Neural progenitor cell (in vitro differentiated cells): Measurements from ENCODE around the gene KIT. TPM values are rescaled to one million over a fixed set of nuclear protein-coding genes. Genes with fewer than 3 reads are reported as not detected.

Experiments
- DNase-seq: peaks from one replicate; pipeline ENCODE4 v3.0.0-alpha.2; 2016; ENCODE audit warnings: low spot score
- H2AFZ ChIP-seq: fragments of 200-600 bp; sonication (generic); replicated peaks from 2 replicates; pipeline ENCODE4 v1.6.1; 2016; ENCODE audit warnings: antibody characterized with exemption
- H3F3A ChIP-seq: fragments of 200-600 bp; sonication (generic); 2 replicates; pipeline ENCODE4 v1.6.1; 2016; ENCODE audit warnings: antibody characterized with exemption, low read depth
- H3K27ac ChIP-seq: fragments of 200-600 bp; sonication (generic); 2 replicates; pipeline ENCODE4 v1.5.1; 2016; ENCODE audit warnings: mild to moderate bottlenecking
- H3K27me3 ChIP-seq: fragments of 200-600 bp; sonication (generic); 2 replicates; pipeline ENCODE4 v1.6.1; 2016; ENCODE audit warnings: mild to moderate bottlenecking, moderate library complexity
- H3K36me3 ChIP-seq: fragments of 200-600 bp; sonication (generic); 2 replicates; pipeline ENCODE4 v1.5.1; 2016
- H3K4me1 ChIP-seq: fragments of 200-600 bp; sonication (generic); 2 replicates; pipeline ENCODE4 v1.6.1; 2016; ENCODE audit warnings: mixed run types
- H3K4me2 ChIP-seq: fragments of 200-600 bp; sonication (generic); 2 replicates; pipeline ENCODE4 v1.6.1; 2016
- H3K4me3 ChIP-seq: fragments of 200-600 bp; sonication (generic); 2 replicates; pipeline ENCODE4 v1.5.1; 2016
- H3K79me2 ChIP-seq: fragments of 200-600 bp; sonication (generic); 2 replicates; pipeline ENCODE4 v1.6.1; 2016; ENCODE audit warnings: low read depth
- H3K9ac ChIP-seq: fragments of 200-600 bp; sonication (generic); 2 replicates; pipeline ENCODE4 v1.6.1; 2016
- H3K9me3 ChIP-seq: fragments of 200-600 bp; sonication (generic); 2 replicates; pipeline ENCODE4 v1.5.1; 2016; ENCODE audit warnings: low read depth
- H4K20me1 ChIP-seq: fragments of 200-600 bp; sonication (generic); 2 replicates; pipeline ENCODE4 v1.6.1; 2016; ENCODE audit warnings: low read depth
- H3K27ac Mint-ChIP-seq: 3 replicates; pipeline ENCODE4 v1.8.0; 2021; ENCODE audit warnings: mixed read lengths
- H3K27me3 Mint-ChIP-seq: 2 replicates; pipeline ENCODE4 v1.8.0; 2022; ENCODE audit warnings: low read depth, mild to moderate bottlenecking, inconsistent platforms, moderate library complexity, mixed read lengths; ENCODE audit not compliant: insufficient read depth
- H3K36me3 Mint-ChIP-seq: 3 replicates; pipeline ENCODE4 v1.8.0; 2021; ENCODE audit warnings: mixed read lengths
- H3K4me1 Mint-ChIP-seq: 3 replicates; pipeline ENCODE4 v1.8.0; 2021; ENCODE audit warnings: mixed read lengths
- H3K4me3 Mint-ChIP-seq: 3 replicates; pipeline ENCODE4 v1.8.0; 2021; ENCODE audit warnings: mild to moderate bottlenecking, moderate library complexity, mixed read lengths
- H3K9me3 Mint-ChIP-seq: 3 replicates; pipeline ENCODE4 v1.8.0; 2020; ENCODE audit warnings: mixed read lengths
- EZH2 ChIP-seq: fragments of 200-600 bp; sonication (generic); IDR thresholded peaks from 2 replicates; pipeline ENCODE4 v1.6.1; 2017; ENCODE audit warnings: antibody characterized with exemption, mild to moderate bottlenecking, moderate library complexity
- EZH2phosphoT487 ChIP-seq: fragments of 200-600 bp; sonication (generic); IDR thresholded peaks from 2 replicates; pipeline ENCODE4 v1.6.1; 2017; ENCODE audit warnings: antibody characterized with exemption
- total RNA-seq: library from RNA; depleted of rRNA; stranded (reverse); fragments of >200 nt; gene quantifications from 2 replicates; pipeline ENCODE4 v1.2.3, GENCODE V29; 2015; ENCODE audit warnings: low replicate concordance
- TF ChIP-seq, protein P1 (sequence below): fragments of 200-600 bp; sonication (generic); IDR thresholded peaks from 2 replicates; pipeline ENCODE4 v1.5.1; 2017; ENCODE audit warnings: antibody characterized with exemption, mild to moderate bottlenecking

KIT gene
- total RNA-seq, 1 donor from 2014 or later, result 4.6 TPM

DNA sequence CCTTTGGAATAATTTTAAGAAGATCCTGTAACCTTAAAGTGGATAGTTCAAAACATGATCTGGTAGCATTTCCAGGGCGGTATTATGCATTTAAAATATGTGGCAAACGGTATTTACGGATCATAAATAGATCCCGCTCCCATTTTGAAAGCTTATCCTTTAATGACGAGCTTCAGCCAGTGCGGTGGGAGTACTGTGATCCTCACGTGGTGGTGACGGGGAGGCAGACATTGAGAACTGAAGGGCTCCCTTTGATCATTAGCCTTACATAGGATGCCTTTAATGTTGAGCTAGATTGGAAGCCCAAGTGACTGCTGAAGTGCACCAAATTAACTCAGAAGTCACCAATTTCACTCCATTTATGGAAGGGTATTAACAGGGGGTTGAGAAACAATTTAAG lies 56.9 kb downstream of the KIT start:
- no peak overlapping the region for H3K4me3 ChIP-seq
- H3K4me2 ChIP-seq, result no peak overlapping the region
- H2AFZ ChIP-seq, result no peak overlapping the region
- H3K9me3 Mint-ChIP-seq, result no peaks in the 10 kb centered on the region
- H3K27me3 Mint-ChIP-seq, result peaks cover 5% of the 10 kb centered on the region
- no peak for DNase-seq
- H3K79me2 ChIP-seq, result no peaks in the 10 kb centered on the region
- no peaks in the 10 kb centered on the region for H3F3A ChIP-seq
- H3K4me1 Mint-ChIP-seq, result no peaks in the 10 kb centered on the region
- no peak for TF ChIP-seq EZH2phosphoT487
- no peak for TF ChIP-seq EZH2
- TF ChIP-seq, protein P1, sequence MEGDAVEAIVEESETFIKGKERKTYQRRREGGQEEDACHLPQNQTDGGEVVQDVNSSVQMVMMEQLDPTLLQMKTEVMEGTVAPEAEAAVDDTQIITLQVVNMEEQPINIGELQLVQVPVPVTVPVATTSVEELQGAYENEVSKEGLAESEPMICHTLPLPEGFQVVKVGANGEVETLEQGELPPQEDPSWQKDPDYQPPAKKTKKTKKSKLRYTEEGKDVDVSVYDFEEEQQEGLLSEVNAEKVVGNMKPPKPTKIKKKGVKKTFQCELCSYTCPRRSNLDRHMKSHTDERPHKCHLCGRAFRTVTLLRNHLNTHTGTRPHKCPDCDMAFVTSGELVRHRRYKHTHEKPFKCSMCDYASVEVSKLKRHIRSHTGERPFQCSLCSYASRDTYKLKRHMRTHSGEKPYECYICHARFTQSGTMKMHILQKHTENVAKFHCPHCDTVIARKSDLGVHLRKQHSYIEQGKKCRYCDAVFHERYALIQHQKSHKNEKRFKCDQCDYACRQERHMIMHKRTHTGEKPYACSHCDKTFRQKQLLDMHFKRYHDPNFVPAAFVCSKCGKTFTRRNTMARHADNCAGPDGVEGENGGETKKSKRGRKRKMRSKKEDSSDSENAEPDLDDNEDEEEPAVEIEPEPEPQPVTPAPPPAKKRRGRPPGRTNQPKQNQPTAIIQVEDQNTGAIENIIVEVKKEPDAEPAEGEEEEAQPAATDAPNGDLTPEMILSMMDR, result no peak
- no peak overlapping the region for H3K9ac ChIP-seq
- H3K36me3 Mint-ChIP-seq, result peaks cover 7% of the 10 kb centered on the region
- no peak overlapping the region for H3K4me3 Mint-ChIP-seq
- H3K9me3 ChIP-seq, result no peaks in the 10 kb centered on the region
- no peaks in the 10 kb centered on the region for H4K20me1 ChIP-seq
- H3K4me1 ChIP-seq, result no peaks in the 10 kb centered on the region
- H3K27me3 ChIP-seq, result no peaks in the 10 kb centered on the region
- H3K27ac Mint-ChIP-seq, result no peak overlapping the region
- no peak overlapping the region for H3K27ac ChIP-seq
- H3K36me3 ChIP-seq, result no peaks in the 10 kb centered on the region

DNA sequence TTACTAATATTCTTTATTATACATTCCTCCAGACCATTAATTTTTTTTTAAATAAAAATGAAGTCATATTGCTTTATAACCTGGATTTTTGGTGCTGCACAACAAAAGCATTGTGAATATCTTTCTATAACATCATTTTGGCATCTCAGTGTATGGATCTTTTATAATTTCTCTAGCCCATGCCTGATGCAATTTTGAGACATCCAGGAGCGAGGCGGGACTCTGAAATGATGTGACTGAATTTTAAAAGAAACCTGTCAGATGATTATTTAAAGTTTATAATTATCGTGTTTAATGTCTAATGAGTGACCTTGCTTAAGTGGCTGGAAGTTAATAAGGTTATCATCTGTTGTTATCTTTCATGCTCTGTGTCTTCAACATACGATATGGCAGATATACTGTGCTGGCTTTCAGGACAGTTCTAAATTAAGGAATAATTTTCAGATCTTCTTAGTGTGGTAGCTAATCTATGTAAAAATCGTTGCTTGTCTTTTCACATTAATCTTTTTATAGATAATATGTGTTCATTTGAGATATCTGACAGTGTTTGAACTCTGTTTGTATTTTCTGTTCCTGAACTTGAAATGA lies 58.8 kb downstream of the KIT start:
- Mint-ChIP-seq H3K9me3 (no peaks in the 10 kb centered on the region), H3K4me1 (no peaks in the 10 kb centered on the region), H3K27me3 (no peaks in the 10 kb centered on the region), H3K36me3 (no peaks in the 10 kb centered on the region), H3K4me3 (no peak overlapping the region), H3K27ac (no peak overlapping the region)
- TF ChIP-seq, protein P1, result no peak
- TF ChIP-seq EZH2phosphoT487 (no peak), EZH2 (no peak)
- no peak overlapping the region for H3K27ac ChIP-seq
- H3K4me1 ChIP-seq, result no peaks in the 10 kb centered on the region
- H3K9ac ChIP-seq, result no peak overlapping the region
- no peak overlapping the region for H2AFZ ChIP-seq
- no peaks in the 10 kb centered on the region for H3K79me2 ChIP-seq
- no peak overlapping the region for H3K4me2 ChIP-seq
- DNase-seq, result no peak
- H3K4me3 ChIP-seq, result no peak overlapping the region
- no peaks in the 10 kb centered on the region for H3F3A ChIP-seq
- no peaks in the 10 kb centered on the region for H3K36me3 ChIP-seq
- no peaks in the 10 kb centered on the region for H3K9me3 ChIP-seq
- no peaks in the 10 kb centered on the region for H4K20me1 ChIP-seq
- H3K27me3 ChIP-seq, result no peaks in the 10 kb centered on the region

DNA sequence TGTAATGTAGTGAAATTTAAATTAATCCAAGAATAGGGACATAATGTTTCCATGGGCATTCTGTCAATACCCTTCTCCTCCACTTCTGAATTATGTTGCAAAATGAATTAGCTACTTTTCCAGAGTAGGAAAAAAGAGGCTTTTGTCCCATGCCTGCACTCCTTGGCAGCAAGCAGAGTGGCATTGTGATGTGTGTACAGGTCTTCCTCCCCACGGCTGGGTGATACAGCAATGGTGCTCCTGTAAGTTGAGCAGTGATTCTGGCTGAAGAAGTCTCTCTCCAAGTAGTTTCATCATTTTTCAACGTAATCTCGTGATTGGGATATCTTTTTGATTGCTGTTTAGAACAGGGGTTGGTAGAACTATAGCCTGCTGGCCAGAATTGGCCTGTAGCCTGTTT lies 59.9 kb downstream of the KIT start:
- Histone ChIP-seq H3K27ac (no peak overlapping the region), H3K36me3 (no peaks in the 10 kb centered on the region), H2AFZ (no peak overlapping the region), H3K27me3 (no peaks in the 10 kb centered on the region), H3K79me2 (no peaks in the 10 kb centered on the region), H3K4me1 (no peaks in the 10 kb centered on the region), H3K9ac (no peak overlapping the region), H3K9me3 (no peaks in the 10 kb centered on the region), H3K4me2 (no peak overlapping the region), H3K4me3 (no peak overlapping the region), H3F3A (no peaks in the 10 kb centered on the region), H4K20me1 (no peaks in the 10 kb centered on the region)
- Mint-ChIP-seq H3K4me1 (no peaks in the 10 kb centered on the region), H3K36me3 (no peaks in the 10 kb centered on the region), H3K27ac (no peak overlapping the region), H3K27me3 (no peaks in the 10 kb centered on the region), H3K4me3 (no peak overlapping the region), H3K9me3 (no peaks in the 10 kb centered on the region)
- TF ChIP-seq, protein P1, result no peak
- TF ChIP-seq EZH2 (no peak), EZH2phosphoT487 (no peak)
- DNase-seq, result no peak
